Measurements from ENCODE around the gene DEFB131B. TPM values are rescaled to one million over a fixed set of nuclear protein-coding genes. Genes with fewer than 3 reads are reported as not detected.
A peak's percentile ranks its signal among the peaks of the same experiment; 100 is the strongest.

The DEFB131B gene
- total and polyA plus RNA-seq, 9 of the 15 experiments (the other 6 are each of a cell fraction or from before 2014, with no cell fraction given) = not detected

- TF ChIP-seq NFE2L1 (tag; IDR thresholded peaks at IDR 0.05; ENCODE audit: borderline replicate concordance, low read depth) (no peak), KDM4B (IDR thresholded peaks at IDR 0.05; ENCODE audit: borderline replicate concordance in 2 of 2, low read depth in 1 of 2) (no peak), THRB (CRISPR knock-in tag; conservative IDR thresholded peaks at IDR 0.05) (peak; percentile 63; the same call in 1 of the 2 replicates), TRIM28 (IDR thresholded peaks at IDR 0.05) (peak; percentile 27; the same call in 1 of the 2 replicates), TARDBP (IDR thresholded peaks at IDR 0.05) (0 out of 2 replicates have a peak, but pooled peaks have one; percentile 49), ZBTB26 (CRISPR knock-in tag; IDR thresholded peaks at IDR 0.05) (0 out of 2 replicates have a peak, but pooled peaks have one; percentile 26), ZNF695 (CRISPR knock-in tag; IDR thresholded peaks at IDR 0.05) (no peak), LCOR (CRISPR knock-in tag; IDR thresholded peaks at IDR 0.05) (no peak; the same call in none of the 2 replicates), SETDB1 (IDR thresholded peaks at IDR 0.05; ENCODE audit: low read length) (no peak), MLX (CRISPR knock-in tag; conservative IDR thresholded peaks at IDR 0.05) (no peak), ETS1 (conservative IDR thresholded peaks at IDR 0.05; ENCODE audit: control insufficient read depth, low read depth, low read length) (peak; percentile 19; the same call in 1 of the 2 replicates), MXD1 (CRISPR knock-in tag; IDR thresholded peaks at IDR 0.05; ENCODE audit: borderline replicate concordance, poor library complexity, severe bottlenecking) (no peak), DDX20 (tag; IDR thresholded peaks at IDR 0.05; ENCODE audit: low read depth) (no peak), TBP (optimal IDR thresholded peaks at IDR 0.05; ENCODE audit: low read depth, low read length) (peak; percentile 70), CTCF (IDR thresholded peaks at IDR 0.05 in 2 of 3, conservative IDR thresholded peaks at IDR 0.05 in 1 of 3; ENCODE audit: insufficient read depth in 2 of 3, low read depth in 1 of 3, low read length in 3 of 3) (no peak), E2F1 (CRISPR knock-in tag; IDR thresholded peaks at IDR 0.05) (no peak), NCOA1 (IDR thresholded peaks at IDR 0.05; ENCODE audit: low read depth) (peak; percentile 60; the same call in 1 of the 2 replicates), ZNF143 (CRISPR knock-in tag; IDR thresholded peaks at IDR 0.05) (peak; percentile 78)
Measured at GRCh38 chr11:71928737-71929443, 50.6 kb downstream of the DEFB131B start, which contains the start of gene RNF121 (continued).

Measured in K562 (cell line).